T-helper 2 cell treated with Interferon-gamma antibody and Interleukin-4, amounts not matched to agents 100 ng/mL and 5 ng/mL, for 36 hours (primary cell): ENCODE measurements around the gene PDZD4. TPM values are rescaled to one million over a fixed set of nuclear protein-coding genes. Genes with fewer than 3 reads are reported as not detected.

Experiments used
- intact Hi-C: fragments of 100-400 bp; cut with micrococcal nuclease; formaldehyde crosslinking; loops from one replicate; pipeline ENCODE4 v1.15.1; 2023
- total RNA-seq: library from RNA; stranded (reverse); gene quantifications from 2 replicates; pipeline ENCODE4 v1.2.3, GENCODE V29; 2022

The PDZD4 gene
- total RNA-seq, 1 donor from 2014 or later, result 0.70 TPM

DNA sequence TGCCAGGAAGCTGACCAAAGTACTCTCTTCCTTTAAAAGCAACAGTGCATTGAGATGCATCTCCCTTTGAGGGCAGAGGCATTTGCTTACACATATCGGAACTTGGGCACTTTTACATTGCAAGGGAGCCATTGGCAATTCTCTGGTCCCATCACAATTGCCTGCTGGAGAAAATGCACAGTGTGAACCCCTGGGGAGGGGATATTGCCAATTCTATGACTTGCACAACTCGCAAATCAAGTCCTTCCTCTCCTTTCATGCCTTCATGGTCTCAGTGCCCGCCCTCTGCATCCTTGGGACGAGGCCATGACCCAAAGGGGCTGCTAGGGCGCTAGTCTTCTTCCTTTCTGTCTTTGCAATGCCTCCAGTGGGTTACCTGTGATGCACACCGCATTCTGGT, 14.9 kb upstream of the PDZD4 start:
- intact Hi-C loops, result no loop called here

DNA sequence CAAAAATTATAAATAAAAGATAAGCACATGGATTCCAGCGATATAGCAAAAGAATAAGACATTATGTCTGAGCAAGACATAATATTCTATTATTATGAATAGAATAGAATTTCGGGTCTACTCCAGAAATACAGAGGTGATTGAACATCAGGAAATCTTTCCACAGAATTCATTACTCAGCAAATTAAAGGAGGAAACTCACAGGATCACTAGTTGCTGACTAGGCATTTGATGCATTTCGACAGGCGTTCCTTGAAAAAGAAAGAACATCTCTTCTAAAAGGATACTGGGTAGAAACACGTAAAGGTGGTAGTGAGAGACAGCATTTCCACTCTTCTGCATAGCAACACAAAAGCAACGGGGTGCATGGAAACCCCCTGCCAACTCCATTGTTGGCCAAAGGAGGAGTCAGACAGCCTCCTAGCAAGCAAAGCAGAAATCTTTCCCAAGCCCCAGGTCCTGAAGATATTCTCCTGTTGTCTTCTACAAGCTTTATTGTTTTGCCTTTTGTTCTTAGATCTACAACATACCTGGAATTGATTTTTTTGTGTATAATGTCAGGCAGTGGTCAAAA, 14.3 kb upstream of the PDZD4 start:
- intact Hi-C loops, result no loop called here

DNA sequence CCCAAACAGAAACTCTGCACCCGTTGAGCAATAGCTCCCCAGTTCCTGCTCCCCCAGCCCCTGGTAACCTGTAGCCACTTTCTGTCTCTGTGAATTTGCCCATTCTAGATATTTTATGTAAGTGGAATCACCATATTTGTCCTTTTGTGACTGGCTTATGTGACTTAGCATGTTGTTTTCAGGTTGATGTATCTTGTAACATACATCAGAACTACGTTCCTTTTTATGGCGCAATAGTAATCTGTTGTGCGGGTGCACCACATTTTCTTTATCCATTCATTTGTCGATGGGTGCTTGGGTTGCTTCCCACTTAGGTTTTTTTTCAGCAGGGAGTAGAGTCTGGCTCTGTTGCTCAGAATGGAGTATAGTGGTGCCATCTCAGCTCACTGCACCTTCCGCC, 6.6 kb upstream of the PDZD4 start:
- intact Hi-C loops, result no loop called here

DNA sequence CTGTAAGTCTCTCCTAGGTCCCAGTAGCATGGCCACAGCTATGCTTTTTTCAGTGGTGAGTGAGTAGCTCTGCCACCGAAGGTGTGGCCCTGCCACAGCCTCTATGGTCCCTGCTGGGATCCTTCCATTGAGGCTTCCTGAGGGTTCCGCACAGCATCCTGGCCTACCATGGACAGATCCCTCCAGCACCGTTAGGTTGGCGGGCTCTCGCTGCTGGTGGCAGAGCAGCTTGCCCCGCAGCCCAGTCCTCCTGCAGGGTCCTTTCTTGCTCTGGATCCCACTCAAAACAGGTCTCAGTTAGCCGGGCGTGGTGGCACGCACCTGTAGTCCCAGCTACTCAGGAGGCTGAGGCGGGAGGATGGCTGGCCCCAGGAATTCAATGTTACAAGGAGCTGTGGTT, 2.4 kb upstream of the PDZD4 start:
- intact Hi-C loops, result no loop called here

DNA sequence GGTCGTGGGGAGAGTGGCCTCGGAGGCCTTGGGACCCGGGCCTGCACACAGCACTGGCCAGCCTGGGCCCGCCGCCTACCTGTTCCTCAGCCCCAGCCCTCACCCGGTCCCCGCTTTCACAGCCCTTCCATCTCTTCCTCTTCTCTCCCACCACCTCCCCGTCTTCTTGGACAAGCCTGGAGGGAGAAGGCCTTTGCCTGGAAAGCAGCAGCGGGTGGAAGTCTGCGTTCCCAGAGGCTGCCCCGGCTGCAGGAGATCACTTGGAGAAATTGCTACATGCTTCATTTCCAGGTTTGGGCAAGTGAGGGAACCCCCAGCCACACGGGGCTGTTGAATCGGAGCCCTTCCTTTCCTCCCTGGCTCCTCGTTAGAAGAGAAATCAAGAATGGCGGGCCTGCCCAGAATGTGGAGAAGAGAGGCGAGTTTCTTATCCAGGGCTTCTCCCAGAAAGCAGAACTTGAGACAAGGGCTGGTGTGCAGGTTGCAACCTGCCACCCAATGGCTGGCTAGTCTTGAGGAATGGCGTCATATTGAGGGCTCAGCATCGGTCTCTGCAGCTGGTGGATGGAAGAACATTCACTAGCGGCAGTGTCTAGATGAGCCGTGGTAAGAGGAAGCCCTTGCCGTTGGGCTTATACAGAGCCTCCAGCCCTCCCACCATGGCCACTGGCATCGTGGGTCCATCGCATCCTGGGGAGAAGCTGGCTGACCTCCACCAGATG, 1.2 kb upstream of the PDZD4 start:
- intact Hi-C loops, result no loop called here

DNA sequence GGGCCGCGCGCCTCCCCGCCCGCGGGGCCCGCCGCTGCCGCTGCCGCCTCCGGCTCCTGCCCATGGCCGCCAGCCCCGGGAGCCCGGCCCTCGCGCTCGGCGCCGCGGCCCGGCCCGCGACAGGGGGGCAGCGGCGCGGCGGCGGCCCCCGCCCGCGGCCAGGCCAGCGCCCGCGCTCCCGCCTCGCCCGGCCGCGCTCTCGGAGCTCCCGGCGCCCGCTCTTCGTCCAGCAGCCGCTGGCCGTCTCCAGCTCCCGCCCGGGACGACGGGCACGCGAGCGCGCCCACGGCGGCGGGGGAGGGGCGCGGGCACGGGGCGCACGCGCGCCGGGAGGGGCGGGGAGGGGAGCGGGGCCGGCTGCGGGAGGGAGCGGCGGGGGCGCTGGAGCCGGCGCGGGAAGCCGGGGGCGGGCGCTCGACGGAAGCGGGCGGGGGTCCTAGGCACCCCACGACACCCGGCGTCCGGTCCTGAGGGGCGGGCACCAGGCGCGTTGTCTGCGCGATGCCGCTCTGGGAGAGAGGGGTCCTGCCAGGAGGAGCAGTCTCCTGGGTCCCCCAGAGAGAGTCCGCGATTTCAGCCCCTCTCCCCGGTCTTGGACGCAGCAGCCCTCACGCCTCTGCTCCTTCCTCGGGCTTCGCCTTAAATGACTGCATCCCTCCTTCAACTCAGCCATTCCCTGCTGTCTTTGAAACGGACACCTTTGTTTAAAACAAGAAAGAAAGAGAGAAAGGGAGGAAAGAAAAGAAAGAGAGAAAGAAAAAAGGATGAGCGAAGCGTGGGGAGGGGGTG, 490 bp upstream of the PDZD4 start:
- intact Hi-C loops, result no loop called here

DNA sequence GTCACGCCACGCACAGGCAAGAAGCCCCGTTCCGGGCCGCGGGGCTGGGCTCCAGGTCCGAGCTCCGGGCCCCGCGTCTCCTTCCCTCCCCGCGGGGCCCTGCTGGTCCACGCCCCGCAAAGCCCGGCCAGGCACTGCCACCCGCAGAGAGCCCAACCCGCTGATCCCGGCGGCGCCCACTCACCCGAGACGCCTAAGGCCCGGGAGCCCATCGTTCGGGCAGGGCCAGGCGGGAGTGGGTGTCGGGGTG, 870 bp downstream of the PDZD4 start:
- intact Hi-C loops, result no loop called here

DNA sequence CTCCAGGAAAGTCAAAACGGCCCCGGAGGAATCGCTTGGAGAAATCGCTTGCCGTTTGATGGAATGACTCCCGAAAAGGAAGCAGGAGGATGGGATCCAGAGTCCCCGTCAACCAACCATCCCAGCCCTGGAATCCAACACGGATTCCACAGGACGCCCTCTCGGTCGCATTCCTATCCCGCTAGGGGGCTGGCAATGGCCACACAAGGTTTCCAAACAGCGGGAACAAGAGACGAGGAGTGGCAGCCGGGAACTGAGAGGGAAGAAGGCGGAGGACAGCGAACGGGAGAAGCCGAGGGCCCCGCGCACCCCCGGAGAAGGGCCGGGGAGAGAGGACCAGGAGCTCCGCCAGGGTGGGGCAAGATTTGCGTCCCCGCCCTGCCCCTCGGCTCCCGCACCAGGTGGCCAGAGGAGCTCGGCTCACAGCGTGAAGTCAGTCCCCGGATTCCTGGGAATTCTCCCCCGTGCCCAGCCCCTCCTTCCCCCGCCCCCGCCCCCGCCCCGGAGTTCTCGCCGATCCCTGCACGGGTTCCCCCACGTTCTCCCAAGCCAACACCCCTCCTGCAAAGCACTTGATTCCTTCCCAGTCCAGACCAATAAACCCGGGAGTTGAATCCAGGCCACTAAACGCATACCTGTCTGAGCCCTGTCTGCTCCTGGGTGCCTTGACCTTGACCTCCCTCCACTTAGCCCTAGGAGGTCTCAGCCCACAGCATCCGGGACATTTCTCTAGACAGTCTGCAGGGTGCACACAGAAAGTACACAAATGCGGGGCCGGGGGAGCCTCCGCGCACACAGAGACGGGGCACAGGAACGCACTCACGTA, 1.4 kb downstream of the PDZD4 start:
- intact Hi-C loops, result no loop called here

DNA sequence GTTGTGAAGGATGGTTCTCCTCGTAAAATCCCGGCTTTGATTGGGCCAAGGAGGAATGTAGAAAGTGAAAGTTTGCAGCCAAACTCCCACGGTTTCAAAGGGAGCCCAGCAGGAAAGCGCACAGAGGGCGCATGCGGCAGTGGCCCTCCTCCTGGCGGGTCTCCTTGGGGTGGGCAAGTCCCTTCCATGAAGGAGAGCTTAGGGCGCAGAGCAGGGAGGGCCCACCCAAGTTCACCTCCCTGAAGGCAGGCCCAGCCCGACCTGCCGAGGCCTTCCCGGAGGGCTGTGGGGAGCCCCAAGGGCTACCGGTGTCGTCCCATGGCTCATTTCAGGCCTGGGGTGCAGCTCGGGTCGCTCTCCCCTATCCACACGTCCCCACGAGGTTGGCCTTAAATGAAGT, 2.0 kb downstream of the PDZD4 start:
- intact Hi-C loops, result no loop called here

DNA sequence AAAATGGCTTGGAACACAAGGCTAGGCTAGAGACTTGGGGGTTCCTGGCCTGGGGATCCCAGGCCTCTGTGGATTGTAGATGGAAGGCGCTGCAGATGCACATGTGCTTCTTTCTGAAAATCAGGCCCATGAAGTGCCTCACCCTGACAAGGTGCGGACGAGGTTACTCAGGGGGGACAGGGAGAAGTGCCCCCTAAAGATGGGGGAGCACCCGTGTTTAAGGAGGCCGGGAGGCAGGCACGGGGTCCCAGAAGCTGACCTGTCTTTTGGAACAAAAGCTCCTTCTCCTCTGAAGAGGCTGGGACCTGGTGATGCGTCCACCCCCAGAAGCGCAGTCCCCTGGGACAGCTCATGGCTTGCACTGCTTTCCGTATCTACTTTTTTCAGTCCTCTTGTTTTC, 2.4 kb downstream of the PDZD4 start:
- intact Hi-C loops, result no loop called here

DNA sequence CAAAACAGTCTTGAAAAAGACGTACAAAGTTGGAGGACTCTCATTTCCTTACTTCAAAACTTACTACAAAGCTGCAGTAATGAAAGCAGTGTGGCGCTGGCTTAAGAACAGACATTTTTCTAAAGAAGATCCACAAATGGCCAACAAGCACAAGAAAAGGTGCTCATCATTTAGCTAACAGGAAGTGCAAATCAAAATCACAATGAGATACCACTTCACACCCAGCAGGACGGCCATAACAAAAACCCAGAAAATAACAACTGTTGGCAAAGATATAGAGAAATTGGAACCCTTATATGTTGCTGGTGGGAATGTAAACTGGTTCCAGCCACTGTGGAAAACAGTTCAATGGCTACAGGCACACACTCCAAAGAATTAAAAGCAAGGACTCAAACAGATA, 3.3 kb downstream of the PDZD4 start:
- intact Hi-C loops, result no loop called here

DNA sequence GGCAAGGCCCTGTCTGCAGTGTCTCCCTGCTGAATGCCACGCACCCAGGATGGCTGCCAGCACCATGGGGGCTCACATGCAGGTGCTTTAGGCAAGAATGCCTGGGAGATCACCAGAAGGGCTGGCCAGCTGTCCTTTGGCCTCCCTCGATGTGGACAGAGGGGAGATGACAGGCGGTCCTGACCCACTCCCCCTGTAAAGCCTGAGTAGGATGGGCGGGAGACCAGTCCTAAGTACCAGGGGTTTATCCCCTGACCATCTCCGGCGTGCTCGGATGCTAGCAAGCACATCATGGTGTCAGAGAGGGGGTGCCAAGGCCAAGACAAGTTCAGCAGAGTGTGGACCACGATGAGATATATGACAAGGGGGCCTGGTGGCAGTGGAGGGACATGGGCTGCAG, 5.3 kb downstream of the PDZD4 start:
- intact Hi-C loops, result no loop called here

DNA sequence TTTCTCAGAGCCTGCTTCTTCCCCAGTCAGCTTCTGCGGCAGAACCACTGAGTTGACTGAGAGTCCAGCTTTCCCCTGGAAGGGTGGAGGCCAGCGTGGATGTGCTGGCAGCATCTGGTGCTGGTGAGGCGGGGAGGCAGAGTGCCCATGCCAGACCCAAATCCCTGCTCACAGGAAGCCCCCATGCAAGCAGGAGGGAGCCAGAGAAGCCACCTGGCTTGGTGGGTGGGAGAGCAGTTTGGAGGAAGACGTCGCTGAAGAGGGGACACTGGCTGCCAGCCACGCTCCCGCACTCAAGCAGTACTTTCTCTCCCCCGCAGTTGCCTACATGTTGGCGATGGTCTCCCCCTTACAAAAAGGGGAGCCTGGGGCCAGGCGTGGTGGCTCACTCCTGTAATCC, 6.0 kb downstream of the PDZD4 start:
- intact Hi-C loops, result no loop called here

DNA sequence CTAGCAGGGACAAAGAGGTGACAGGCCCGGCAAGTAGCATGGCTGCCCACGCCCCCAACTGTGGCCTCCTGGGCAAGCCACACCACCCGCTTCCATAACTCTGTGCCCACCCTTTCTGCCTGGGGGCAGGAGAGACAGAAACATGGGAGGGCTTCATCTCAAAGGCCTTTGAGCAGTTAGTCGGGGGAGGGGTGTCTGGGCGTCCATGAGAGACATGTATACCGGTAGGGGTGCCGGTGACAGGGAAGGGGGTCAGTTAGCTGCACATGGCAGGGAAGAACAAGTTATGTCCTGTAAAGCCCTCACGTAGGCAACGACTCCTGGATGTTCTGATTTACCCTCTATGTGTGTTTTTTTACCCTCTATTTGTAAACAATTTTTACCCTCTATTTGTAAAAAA, 9.3 kb downstream of the PDZD4 start:
- intact Hi-C loops, result no loop called here

DNA sequence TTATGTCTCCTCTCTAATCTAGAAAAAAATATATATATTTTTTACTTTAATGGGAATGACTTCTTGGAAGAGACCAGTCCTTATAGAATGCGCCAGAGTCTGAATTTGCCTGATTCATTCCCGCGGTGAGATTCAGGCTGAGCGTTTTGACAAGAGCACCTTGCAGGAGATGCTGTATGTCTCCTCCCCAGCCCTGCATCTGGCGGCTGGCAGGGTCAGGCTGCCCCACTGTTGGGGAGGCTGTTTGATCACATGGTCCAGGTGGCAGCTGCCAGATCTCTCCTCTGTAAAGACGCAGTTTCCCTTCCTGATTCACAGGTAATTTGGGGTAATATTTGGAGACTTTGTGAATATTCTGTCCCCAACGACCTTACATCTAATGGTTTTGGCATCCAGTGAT, 9.7 kb downstream of the PDZD4 start:
- intact Hi-C loops, result no loop called here

DNA sequence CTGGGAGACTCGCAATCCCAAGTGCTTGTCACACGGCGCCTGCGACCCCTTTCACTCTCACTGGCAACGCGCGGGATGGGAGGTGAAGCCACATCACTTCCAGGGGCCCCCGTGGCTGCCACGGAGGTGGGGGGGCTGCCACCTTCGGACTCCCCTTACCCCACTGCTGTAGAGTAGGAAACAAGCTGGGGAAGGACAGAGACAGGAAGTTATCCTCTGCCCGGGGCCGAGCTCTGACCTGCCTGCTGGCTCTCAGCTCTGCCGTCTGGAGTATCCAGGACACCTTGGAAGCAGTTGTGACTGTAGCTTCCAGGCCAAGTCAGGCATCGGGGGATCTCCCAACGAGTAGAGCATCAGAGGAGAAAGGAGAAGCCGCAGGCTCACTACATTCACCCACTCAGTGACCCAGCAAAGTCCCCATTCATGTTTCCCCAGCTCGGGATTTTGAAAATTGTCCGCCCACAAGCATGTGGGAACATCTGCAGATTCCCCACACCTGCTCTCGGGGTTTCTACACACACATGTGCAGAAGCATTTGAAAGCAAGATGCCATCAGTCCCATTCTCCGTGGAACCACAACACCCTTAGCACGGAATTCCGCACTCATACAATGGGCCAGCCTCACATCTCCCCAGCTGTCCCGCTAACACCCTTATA, 10.8 kb downstream of the PDZD4 start:
- intact Hi-C loops, result loop anchor here (10.0 kb wide), 1 partner anchor 55 kb away; no protein-coding TSS in a partner anchor

DNA sequence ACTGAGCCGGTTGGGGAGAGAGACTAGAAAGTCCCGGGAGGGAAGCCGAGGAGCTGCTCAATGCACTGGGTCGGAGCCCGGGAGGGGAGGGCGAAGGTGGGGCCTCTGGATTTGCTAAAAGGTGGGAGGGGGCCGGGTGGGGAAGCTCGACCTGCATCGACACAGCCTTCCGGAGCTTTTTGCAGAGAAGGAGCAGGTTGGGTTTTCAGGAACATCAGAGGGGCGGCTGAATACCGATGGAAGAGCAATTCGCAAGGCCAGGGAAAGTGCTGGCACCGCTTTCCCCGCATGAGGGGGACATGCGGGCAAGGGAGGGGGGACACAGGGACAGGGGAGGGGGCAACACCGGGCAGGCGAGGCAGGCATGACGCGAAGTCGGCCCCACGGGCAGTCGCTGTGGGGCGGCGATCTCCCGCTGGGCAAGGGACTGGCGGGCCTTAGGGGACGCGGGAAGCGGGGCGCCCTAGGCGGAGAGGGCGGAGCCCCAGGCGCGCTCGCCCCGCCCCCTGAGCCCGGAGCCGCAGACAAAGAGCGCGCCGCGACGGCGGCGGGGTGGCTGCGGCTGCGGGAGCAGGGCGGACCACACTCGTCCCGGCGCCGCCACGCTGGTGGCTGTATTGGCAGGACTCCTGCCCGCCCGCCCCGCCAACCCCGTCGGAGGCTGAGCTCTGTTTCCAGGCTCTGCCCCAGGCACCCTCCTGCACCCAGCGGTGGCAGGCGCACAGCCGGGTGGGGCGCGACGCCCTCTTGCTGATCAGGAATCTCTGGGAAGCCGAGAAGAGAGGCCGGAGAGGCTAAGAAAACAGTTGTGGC, 11.6 kb downstream of the PDZD4 start:
- intact Hi-C loops, result loop anchor here (10.0 kb wide), 1 partner anchor 56 kb away; no protein-coding TSS in a partner anchor

DNA sequence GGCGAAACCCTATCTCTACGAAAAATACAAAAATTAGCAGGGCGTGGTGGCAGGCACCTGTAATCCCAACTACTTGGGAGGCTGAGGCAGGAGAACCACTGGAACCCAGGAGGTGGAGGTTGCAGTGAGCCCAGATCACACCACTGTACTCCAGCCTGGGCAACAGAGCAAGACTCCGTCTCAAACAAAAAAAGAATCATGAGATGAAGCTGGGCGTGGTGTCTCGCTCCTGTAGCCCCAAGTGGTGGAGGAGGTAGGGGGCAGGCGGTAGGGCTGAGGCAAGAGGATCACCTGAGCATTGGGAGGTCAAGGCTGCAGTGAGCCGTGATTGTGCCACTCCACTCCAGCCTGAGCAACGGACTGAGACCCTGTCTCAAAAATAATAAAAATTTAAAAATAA, 12.3 kb downstream of the PDZD4 start:
- intact Hi-C loops, result loop anchor here (10.0 kb wide), 1 partner anchor 57 kb away; no protein-coding TSS in a partner anchor

DNA sequence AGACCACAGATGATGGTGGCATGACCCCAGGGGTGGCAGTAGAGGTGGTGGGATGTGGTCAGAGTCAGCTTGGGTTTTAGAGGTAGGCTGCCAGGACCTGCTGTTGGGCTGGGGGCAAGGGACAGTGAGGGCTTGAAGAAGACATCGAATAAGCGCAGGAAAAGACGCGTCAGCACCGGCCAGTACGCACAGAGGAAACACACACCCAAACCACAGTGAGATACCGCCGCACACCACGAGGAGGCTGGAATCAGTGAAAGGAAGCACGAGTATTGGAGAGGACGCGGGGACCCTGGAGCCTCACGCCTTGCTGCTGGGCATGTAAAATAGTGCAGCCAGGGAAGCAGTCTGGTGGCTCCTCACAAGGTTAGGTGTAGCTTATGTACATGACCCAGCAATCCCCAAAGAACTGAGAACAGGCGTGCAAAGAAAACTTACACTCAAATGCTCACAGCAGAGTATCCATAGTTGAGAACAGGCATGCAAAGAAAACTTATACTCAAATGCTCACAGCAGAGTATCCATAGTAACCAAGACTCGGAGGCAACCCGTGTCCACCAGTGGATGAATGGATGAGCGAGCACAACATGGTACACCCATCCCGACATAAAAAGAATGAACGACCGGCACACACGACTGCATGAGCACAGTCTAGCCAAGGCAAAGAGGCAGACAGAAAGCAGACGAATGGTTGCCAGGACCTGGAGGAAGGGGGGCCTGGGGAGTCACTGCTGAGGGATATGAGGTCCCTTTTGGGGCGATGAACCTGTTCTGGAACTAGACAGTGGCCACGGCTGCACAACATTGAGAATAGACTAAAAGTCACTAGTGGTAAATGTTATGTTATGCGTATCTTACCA, 13.3 kb downstream of the PDZD4 start:
- intact Hi-C loops, result loop anchor here (10.0 kb wide), 1 partner anchor 58 kb away; no protein-coding TSS in a partner anchor
